T1000 (cell line): ENCODE data around the gene ALKBH5.
"Not testable (repeated sequence)": the region's sequence is repeated elsewhere in the genome, so short reads cannot be mapped to it uniquely, and the experiment has no call there.

Experiments used
- DNase-seq: peaks from one replicate; lab custom pipeline; 2025; ENCODE audit warnings: mixed read lengths; lab: John Stamatoyannopoulos, UW

Gene ALKBH5

DNA sequence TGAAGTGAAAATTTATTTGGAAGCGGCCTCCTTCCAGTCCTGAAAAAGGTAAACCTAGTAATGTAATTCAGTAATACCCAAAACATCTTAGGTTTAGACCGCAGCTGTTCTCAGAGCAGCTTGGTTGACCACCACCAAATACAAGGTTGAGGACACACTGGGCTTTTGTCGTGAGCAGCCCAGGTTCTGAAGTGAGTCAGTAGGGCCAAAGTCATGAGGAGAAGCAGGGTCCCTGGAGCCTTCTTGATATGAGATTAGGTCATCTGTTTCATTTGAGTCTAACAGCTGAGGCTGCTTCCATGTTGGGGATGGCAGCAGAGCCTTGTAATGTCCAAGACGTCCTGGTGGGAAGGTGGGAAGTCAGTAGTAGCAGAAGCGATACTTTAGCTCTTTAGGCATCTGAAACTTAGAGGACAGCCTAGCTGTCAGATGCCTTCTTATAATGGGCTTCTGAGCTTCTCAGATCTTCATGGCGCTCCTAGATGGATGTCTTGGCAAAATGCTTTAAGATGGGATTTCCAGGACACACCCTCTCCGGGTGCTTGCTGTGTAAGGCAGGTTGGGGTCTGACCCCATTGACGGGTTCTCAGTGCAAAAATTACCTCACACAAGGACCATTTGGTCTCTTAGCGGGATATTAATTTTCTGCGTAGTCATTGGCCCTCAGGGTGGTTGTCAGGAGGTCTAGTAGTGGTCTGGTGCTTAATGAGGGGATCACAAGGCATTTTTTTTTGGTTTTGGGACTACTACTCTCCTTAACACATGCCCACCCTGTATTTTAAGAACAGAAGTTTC lies 2.4 kb downstream of the ALKBH5 start:
- DNase-seq, result no peak

DNA sequence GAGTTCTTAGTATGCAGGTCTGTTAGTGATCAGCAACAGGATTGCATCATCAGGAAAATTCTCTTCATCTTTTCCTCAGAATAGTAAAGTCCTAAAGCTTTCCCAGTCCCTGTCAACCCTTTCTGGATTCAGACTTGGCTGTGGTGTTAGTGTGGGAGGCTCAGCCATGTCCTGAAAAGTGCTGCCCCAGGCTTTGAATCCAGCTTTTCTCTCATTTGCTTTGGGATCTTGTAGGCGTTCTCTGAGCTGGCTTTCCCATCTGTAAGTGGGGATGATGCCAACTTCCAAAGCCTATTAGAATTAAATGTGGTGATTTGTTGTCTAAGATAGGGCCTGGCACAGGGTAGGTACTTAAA lies 3.0 kb downstream of the ALKBH5 start:
- no peak for DNase-seq

DNA sequence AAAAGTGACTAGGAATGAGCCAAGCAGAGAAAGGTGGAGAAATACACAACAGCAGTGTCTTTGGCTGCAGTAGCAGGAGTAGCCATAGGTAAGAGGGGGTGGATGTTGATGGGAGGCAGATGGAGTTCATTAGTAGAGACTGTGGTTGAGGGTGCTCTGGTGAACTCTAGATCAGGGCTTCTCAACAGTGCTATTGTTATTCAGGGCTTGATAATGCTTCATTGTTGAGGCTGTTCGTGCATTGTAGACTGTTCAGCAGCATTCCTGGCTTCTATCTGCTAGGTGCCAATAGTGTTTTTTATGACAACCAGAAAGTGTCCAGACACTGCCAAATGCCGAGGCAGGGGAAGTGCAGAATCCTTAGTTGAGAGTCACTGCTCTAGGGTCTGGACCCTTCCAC lies 3.6 kb downstream of the ALKBH5 start:
- no peak for DNase-seq

DNA sequence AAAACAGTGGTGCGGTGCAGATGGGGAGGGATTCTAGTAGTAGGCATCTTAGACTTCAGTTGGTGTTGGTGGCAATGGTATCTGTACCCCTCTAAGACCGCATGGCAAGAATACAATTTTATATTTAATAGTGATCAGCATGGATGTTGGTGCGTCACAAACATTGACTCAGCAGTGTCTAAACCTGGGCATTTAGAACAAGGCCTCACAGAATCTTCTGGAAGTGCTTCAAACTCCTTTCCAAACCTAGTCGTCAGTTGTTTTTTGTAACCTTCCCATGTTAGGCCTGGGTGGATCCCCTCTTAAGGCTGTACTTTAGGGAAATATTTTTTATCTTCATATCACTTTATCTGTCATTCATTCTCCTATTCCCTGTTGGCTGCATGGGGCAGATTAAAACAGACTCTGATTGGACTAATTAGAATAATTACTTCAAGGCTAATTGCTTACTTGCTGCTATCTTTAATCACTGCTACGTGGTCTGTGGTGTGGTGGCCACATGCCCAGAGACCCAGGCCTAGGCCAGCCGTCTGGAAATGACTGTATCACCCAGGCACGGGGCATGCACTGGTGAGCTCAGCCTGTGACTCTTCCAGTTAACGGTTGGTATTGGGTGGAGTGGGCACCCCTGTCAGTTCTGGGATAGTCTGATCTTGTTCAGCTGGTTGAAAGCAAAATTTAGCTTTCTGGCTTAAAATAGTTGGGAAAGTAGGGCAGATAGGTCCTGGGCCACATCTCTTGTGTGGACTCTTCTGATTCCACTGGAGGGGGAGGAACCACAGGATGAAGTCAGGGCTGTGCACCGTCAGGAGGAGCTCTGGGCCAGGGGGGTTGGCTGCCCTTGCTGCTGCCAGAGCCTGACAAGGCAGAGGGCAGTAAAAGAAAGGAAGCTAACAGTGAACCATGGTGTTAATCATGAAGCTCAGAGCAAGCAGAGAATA lies 4.5 kb downstream of the ALKBH5 start:
- peak; percentile 42 for DNase-seq

DNA sequence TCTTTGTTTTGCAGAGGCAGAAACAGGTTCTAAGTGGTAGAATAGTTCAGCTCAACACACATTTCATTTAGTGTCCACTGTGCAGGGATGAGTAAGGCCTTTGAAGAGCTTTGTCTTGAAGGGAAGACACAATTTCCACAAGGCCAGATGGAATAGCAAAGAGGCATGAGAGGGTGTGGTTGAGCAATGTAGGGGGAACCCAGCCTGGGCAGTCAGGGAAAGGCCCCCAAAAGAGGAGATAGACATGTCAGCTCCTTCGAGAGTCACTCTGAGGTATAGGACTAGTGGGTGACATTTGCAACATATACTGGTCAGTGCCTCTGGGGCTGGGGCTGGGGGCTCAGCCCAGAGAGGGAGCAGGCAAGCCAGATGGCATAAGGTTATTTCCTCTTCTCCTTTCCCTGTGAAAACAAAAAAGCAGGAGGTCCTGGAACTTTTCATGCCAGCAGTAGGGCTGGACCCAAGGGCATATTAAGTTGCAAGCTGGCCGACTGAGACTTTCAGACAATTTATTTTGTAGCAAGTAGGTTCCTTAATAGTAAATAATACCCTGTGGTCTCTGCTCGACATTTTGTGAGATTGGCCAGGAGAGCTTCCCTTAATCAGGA lies 7.1 kb downstream of the ALKBH5 start:
- no peak for DNase-seq

DNA sequence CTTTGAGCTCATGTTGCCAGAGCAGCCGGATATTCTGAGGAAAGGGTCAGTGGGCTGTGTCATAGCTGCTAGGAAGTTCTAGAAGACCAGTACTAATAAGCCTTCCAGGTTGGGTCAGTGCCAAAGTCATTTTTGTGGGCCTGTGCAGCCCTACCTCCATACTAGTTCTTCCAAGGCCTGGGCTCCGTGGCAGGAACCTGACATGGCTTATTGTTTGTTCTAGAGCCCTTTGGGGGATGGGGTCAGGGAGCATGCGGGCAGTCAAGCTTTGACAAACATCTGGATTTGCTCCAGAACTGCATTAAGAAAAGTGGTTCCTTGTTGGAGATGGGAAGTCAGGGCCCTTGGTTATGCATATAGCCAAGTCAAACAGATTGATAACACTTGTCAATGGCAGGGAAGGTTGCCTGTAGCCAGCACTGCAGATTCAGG lies 7.6 kb downstream of the ALKBH5 start:
- no peak for DNase-seq

DNA sequence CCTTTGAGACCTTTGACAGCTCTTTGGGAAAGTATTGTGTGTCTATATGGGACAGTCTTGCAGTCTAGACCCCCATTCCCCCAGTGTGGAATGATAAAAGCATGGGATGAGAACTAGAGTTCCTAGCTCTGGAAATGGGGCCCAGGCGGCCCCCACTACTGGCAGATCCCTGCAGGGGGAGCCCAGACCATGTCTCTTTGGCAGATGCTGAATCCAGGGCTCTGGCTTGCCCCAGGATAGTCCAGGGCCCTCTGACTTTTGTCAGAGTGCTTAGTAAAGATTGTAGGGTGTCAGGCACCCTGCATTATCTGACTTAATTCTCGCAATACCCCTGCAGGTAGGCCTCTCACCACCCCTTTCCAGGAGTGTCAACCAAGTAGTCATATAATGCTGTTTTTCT lies 8.3 kb downstream of the ALKBH5 start:
- DNase-seq, result no peak

DNA sequence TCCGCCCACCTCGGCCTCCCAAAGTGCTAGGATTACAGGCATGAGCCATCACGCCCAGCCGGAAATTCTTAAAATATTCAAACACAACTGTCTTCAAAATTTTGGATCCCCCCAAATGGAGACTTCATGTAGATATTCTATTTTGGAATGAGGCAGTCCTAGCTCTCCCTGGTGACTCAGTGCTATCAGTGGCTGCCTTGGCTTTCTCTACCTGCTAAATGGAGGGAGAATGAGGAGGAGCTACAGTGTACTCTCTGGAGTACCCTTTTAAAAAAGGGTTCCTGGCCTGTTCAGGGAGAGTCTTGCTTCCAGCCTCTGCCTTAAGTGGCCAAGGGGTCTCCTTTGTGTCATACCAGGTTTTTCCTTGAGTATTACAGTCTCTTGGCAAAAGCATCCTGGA lies 10.8 kb downstream of the ALKBH5 start:
- DNase-seq, result no peak

DNA sequence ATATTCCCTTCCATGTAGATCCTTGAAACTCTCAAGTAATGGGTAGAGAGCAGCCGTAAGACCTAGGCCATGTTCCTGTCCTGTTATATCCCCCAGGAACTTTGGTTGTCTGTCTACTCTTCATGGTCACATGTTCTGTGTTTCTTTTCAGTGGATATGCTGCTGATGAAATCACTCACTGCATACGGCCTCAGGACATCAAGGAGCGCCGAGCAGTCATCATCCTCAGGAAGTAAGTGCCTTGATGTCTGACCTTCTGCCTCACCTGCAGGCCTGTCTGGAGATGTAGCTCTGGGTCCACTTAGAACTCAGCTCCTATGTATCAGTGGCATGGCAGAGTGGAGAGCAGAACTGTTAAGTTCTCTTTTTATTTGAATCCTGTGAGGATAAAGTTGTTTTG lies 11.2 kb downstream of the ALKBH5 start:
- DNase-seq, result no peak

DNA sequence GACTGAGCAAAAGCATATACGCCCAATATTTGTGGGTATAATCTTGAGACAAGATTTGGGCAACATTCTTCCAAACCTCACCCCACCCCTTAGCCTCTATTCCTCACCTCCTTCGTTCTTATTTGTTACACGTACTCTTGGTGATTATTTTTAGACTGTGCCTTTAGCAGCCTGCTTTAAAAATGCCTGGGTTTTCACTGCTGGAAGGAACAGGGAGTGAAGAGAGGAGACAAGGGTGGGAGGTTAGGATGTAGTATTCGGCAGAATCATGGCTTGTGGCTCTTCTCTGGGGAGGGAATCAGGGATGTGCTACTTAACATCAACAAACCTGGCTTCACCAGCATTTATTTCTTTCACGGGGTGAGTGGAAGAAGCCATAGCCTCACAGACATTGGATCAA lies 11.6 kb downstream of the ALKBH5 start:
- DNase-seq, result no peak

DNA sequence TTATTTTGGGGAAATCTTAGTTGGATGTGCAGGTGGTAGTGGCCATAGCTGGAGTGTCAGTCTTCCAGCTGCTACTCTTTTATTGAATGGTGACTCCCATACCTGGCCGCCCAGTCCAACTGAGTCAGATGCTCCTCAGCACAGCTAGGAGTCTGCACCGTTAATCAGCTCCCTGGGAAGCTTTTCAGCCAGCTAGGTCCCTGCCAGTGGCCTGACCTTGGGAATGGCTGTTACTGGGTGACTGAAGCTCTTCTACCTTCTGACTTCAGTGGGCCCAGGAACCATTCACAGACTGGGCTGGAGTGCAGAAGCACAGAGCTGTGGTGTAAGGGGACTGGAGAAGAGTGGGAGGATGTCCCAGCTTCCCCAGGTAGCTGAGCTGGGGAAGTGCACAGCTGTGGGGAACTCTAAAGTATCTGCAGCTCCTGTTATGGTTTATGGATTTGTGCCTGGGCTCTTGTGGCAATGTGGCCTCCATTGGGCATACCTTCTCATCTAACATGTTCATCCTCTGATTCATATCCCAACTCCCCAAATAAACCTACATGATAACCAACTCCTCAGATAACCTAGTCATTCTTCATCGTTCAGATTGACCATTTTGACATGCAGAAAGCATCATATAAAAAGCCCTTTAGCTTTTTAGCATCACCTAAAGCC lies 14.0 kb downstream of the ALKBH5 start:
- DNase-seq, result no peak

DNA sequence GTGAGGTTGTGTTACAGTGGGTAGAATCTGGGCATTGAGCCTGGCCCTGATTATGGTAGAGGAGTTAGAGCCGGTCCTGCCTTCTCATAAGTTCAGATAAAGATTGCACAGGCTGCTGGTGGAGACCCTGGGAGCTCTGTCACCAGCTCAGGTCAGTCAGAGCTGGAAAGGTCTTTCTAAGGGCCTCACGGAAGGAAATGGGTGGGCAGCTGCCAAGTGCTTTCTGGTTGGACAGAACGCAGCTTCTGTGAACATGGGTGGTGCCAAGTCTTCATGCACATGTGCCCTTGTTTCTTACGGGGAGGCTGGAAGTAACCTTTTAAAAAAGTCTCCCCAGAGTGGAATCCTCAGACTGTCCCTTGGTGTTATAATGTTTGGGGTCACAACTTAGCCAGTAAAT lies 14.9 kb downstream of the ALKBH5 start:
- no peak for DNase-seq

DNA sequence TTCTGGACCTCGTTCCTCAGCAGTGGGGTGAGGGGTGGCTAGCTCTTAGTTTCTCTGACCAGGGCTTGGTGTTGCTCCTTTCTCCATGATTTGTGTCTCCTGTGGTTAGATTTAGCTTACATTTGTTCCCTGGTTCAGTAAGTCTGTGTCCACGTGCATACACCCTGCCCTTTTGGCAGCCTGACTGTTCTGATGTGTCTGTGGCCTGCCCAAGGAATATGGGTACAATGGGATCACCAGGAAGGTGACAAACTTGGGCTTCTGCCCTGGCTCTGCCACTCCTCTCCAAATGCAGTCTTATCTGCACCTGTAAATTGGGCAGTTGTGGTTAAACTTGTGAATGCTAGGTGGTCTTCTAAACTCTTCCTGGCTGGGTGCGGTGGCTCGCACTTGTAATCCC lies 17.5 kb downstream of the ALKBH5 start:
- DNase-seq, result no peak

DNA sequence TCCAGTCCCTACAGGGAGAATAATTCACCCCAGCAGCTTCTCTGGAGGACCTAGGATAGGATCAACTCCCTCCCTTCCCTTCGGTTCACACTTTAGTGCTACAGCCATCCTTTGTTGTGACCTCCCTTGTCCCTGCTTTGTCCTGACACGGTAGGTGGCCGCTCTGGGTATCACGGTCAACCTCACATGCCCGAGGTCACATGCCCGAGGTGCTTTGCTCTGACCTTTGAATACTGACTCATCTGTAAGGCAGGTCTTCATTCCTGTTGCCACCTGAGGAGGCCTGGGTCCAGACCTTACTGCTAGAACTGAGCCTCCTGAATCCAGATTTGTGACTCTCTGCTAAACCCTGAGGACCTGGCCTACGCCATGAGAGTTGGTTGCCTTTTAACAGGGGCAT lies 19.7 kb downstream of the ALKBH5 start:
- no peak for DNase-seq

DNA sequence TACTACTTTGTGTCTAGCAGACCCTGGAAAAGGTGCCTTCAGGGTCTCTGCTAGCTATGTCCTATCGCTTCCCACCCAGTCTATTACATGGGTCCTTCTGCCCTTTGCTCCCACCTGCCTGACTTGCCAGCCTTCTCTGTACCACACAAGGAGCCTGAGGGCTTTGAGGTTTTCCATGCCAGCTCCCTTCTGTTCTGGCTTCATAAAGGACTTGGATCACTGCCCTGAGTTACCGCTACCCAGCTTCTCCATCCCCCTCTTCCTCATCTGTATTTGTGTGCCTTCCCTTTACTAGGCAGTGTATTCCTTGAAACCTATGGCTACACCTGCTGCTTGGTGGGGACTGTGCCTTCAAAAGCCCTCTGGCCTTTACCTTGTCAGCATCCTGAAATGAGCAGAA lies 22.2 kb downstream of the ALKBH5 start:
- DNase-seq, result no peak

DNA sequence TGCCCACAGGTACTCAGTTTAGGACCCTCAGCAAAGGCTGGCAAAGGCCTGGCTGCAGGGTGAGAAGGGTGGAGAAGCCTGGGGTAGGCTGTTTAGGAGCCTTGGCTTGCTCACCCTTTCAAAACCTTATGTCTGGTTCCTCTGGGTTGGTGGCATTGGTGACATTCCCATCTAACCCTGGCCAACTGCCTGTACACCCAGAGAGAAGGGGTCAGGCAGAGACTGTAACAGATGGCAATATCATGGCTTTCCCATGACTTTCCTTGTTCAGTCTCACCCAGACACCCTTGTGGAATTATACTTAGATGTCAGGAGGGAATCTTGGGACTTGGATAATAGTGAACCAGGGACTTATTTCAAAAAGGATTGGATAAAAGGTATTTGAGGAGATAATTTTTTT lies 23.3 kb downstream of the ALKBH5 start:
- DNase-seq, result no peak

DNA sequence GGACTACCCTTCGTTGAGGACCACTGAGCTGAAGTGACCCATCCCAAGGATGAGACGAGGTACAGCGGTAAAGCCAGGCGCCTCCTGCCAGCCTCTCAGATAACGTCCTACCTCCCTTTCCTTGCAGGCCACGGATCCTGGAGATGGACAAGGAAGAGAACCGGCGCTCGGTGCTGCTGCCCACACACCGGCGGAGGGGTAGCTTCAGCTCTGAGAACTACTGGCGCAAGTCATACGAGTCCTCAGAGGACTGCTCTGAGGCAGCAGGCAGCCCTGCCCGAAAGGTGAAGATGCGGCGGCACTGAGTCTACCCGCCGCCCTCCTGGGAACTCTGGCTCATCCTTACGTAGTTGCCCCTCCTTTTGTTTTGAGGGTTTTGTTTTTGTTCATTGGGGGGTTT lies 24.5 kb downstream of the ALKBH5 start:
- DNase-seq, result no peak

DNA sequence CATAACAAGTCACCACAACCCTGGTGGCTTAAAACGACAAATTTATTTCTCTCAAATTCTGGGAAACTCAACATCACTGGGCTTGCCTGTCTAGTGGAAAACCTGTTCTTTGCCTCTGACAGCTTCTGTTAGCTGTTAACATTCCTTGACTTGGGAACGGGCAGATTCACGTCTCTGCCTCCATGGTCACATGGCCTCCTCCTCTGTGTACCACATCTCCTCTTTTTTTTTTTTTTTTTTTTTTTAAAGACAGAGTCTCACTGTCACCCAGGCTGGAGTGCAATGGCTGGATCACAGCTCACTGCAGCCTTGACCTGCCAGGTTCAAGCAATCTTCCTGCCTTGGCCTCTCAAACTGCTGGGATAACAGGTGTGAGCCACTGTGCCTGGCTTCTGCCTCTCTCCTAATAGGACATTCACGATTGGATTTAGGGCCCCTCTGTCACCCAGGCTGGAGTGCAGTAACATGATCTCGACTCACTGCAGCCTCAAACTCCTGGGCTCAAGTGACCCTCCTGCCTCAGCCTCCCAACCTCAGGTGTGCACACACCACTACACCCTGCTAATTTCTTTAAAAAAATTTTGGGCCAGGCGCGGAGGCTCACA lies 30.1 kb downstream of the ALKBH5 start:
- no peak for DNase-seq

DNA sequence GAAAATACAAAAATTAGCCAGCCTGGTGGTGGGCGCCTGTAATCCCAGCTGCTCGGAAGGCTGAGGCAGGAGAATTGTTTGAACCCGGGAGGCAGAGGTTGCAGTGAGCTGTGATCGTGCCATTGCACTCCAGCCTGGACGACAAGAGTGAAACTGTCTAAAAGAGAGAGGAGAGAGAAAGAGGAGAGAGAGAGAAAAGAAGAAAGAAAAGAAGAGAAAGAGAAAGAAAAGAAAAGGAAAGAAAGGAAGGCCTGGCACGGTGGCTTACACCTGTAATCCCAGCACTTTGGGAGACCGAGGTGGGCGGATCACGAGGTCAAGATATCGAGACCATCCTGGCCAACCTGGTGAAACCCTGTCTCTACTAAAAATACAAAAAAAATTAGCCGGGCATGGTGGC lies 33.3 kb downstream of the ALKBH5 start:
- not testable (repeated sequence) for DNase-seq

DNA sequence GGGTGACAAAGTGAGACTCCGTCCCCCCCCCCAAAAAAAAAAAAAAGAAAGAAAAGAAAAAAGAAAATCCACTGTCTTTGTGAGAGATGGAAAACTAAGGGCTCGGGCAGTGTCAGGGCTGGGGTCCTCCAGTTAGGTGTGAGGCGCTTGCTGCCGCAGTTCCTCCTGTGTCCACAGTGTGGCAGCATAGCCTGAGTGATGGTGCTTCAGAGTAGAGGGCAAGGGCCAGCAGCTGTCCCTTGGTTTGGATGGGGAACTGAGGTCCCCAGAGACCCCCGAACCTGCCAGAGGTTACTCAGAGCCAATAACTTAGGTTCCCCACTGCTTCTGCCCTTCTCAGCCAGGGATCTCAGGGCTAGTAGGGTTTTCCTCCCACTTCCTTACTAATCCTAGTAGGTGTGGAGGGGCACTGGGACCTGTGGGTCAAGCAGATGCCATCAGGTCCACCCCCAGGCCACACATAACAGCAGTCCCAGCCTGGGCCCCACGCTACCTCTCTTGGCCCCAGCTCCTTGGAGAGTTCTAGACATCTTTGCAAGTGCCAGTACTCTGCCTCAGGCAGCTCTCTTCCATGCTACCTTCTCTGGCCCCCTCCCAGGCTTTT lies 33.9 kb downstream of the ALKBH5 start:
- peak; percentile 38 for DNase-seq

DNA sequence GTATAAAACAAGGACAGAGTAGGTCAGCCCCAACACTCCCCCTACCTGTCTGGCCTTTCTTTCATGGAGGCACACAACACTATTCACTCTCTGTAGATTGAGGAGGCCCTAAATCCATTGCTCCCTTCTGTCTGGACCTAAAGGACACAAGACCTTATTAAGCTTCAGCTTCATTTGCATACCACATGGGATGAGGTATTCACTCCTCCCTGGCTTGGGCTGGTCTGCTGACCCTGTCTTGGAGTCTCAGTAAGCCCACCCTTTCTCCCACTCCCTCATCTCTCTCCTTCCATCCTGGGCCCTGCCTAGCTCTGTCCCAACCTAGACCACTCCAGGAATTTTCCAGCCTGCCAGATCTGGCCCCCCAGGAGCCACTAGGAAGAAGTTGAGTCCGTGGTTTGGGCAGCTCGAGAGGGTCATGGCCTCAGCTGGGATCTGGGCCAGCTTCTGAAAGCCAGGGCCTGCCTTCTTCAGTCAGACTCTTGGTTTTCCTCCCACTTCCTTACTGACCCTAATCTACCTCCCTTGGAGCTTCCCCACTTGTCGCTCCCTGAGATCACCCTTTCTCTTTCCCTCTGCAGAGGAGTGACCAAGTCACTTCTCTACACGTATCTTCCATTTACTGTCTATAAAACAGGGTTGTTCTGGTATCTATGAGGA lies 35.3 kb downstream of the ALKBH5 start:
- DNase-seq, result no peak
